Activated naive CD8-positive, alpha-beta T cell treated with anti-CD3 and anti-CD28 coated beads for 36 hours (primary cell): ENCODE measurements around the gene COX5B. TPM values are rescaled to one million over a fixed set of nuclear protein-coding genes. Genes with fewer than 3 reads are reported as not detected.
A peak's percentile ranks its signal among the peaks of the same experiment; 100 is the strongest.

Experiments
- DNase-seq: peaks from one replicate; pipeline ENCODE4 v3.0.0; 2021
- H3K27ac Mint-ChIP-seq: one replicate; pipeline ENCODE4 v1.8.0; 2022; ENCODE audit warnings: mild to moderate bottlenecking, moderate library complexity, mixed read lengths
- H3K27me3 Mint-ChIP-seq: one replicate; pipeline ENCODE4 v1.8.0; 2022; ENCODE audit warnings: mild to moderate bottlenecking, mixed read lengths
- H3K36me3 Mint-ChIP-seq: one replicate; pipeline ENCODE4 v1.8.0; 2021; ENCODE audit warnings: mild to moderate bottlenecking, mixed read lengths
- H3K4me1 Mint-ChIP-seq: one replicate; pipeline ENCODE4 v1.8.0; 2021; ENCODE audit warnings: mixed read lengths
- H3K4me3 Mint-ChIP-seq: one replicate; pipeline ENCODE4 v1.8.0; 2022; ENCODE audit warnings: mild to moderate bottlenecking, moderate library complexity, mixed read lengths
- H3K9me3 Mint-ChIP-seq: one replicate; pipeline ENCODE4 v1.8.0; 2022; ENCODE audit warnings: mixed read lengths
- total RNA-seq, 2 experiments: library from RNA; stranded (reverse); gene quantifications; one replicate each; pipeline ENCODE4 v1.2.3, GENCODE V29; 2021

The COX5B gene
- total RNA-seq, 2 experiments from 2014 or later = 214 to 225 TPM

GRCh38 chr2:97644023-97644717 is 1.7 kb upstream of the COX5B start:
- Mint-ChIP-seq H3K9me3 (no peaks in the 10 kb centered on the region), H3K27me3 (no peaks in the 10 kb centered on the region), H3K36me3 (peaks cover 14% of the 10 kb centered on the region), H3K4me1 (peaks cover 22% of the 10 kb centered on the region), H3K27ac (no peak overlapping the region), H3K4me3 (no peak overlapping the region)
- DNase-seq = no peak

DNA sequence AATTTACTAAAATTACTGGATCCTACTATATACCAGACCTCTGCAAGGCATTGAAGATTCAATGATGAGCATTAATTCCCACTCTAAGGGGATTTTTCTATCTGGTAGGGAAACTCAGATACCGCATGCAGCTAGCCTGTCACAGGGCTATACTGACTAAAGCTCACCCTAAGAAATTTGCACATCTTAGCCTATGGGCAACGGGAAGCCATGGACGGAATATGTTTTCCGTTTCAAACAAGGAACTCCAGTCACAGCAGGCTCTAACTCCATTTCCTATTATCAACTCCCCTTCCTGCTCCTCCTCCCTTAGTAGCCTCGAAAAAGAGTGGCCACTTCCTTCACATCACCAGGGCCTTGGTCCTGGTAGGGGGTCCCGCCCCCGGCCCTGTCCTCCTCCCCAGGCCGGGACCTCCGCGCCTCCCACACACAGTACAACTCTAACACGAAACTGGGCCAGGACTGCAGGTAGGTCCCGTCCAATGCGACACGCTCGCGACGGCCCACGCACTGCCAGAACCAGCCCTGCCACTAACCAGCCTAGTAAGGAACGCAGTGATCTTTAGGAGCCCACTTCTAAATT is 659 bp upstream of the COX5B start:
- no peaks in the 10 kb centered on the region for H3K27me3 Mint-ChIP-seq
- H3K36me3 Mint-ChIP-seq = peaks cover 20% of the 10 kb centered on the region
- peak overlapping the region; percentile 91 for H3K4me3 Mint-ChIP-seq
- no peaks in the 10 kb centered on the region for H3K9me3 Mint-ChIP-seq
- H3K27ac Mint-ChIP-seq = peak overlapping the region; percentile 95
- H3K4me1 Mint-ChIP-seq = peaks cover 23% of the 10 kb centered on the region
- no peak for DNase-seq

DNA sequence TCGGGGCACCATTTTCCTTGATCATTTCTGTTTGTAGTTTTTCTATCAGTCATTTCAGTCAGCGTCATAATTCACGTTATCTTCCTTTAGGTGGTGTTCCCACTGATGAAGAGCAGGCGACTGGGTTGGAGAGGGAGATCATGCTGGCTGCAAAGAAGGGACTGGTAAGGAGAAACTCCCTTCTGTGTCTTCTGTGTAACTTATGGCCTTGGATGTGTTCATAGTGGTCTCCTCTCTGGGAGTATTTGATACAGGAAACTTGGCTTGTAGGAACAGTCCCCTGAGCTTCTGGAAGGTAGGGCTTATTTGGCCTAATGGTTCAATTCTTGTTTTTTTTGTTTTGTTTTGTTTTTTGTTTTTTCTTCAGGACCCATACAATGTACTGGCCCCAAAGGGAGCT is 1.1 kb downstream of the COX5B start:
- Mint-ChIP-seq H3K9me3 (no peaks in the 10 kb centered on the region), H3K27me3 (no peaks in the 10 kb centered on the region), H3K27ac (peak overlapping the region; percentile 95), H3K4me3 (peak overlapping the region; percentile 91), H3K4me1 (peaks cover 23% of the 10 kb centered on the region), H3K36me3 (peaks cover 20% of the 10 kb centered on the region)
- no peak for DNase-seq

DNA sequence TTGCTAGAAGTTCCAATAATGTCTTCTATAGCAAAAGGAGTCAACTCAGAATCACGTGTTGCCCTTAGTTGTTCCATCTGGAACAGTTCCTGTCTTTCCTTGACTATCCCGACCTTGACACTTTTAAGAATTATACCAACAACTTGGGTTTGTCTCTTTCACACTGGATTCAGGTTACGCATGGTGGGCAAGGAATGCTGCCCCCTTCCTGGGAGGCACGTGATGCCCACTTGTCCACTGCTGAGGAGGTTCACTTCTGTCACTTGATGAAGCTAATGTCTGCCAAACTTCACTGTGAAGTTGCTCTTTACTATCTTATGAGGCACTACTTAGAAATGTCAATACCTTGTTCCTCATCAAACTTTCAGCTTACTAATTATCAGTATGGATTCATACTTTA is 5.3 kb downstream of the COX5B start:
- H3K4me3 Mint-ChIP-seq = no peak overlapping the region
- H3K27ac Mint-ChIP-seq = peak overlapping the region; percentile 59
- peaks cover 37% of the 10 kb centered on the region for H3K36me3 Mint-ChIP-seq
- H3K4me1 Mint-ChIP-seq = peaks cover 21% of the 10 kb centered on the region
- H3K27me3 Mint-ChIP-seq = no peaks in the 10 kb centered on the region
- H3K9me3 Mint-ChIP-seq = no peaks in the 10 kb centered on the region
- no peak for DNase-seq

DNA sequence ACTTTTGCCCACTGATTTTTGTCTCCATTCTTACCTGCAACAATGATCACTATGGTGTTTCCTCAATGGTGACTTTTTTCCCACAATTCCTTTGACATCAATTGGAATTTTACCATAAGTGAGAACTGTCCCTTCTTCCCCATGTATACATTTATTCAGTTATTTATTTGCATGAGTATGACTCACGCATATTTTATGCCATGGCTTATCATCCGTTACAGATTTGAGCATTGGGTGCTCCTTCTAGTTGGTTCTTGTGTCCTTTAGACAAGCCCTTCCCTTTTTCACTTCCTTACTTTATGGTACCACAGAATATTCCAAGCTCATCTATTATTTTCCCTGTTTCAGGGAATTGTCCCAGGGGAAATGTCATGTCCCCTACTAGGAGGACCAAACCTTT is 7.6 kb downstream of the COX5B start:
- H3K9me3 Mint-ChIP-seq = no peaks in the 10 kb centered on the region
- H3K4me3 Mint-ChIP-seq = no peak overlapping the region
- peaks cover 33% of the 10 kb centered on the region for H3K36me3 Mint-ChIP-seq
- H3K27me3 Mint-ChIP-seq = no peaks in the 10 kb centered on the region
- H3K4me1 Mint-ChIP-seq = peaks cover 7% of the 10 kb centered on the region
- H3K27ac Mint-ChIP-seq = no peak overlapping the region
- DNase-seq = no peak

GRCh38 chr2:97653874-97654273 is 8.0 kb downstream of the COX5B start:
- H3K27ac Mint-ChIP-seq = peak overlapping the region; percentile 4
- no peak overlapping the region for H3K4me3 Mint-ChIP-seq
- peaks cover 34% of the 10 kb centered on the region for H3K36me3 Mint-ChIP-seq

GRCh38 chr2:97654309-97654708 is 8.4 kb downstream of the COX5B start:
- peak overlapping the region; percentile 4 for H3K27ac Mint-ChIP-seq
- H3K4me1 Mint-ChIP-seq = peaks cover 3% of the 10 kb centered on the region
- DNase-seq = no peak
- no peaks in the 10 kb centered on the region for H3K27me3 Mint-ChIP-seq
- H3K9me3 Mint-ChIP-seq = no peaks in the 10 kb centered on the region
- no peak overlapping the region for H3K4me3 Mint-ChIP-seq
- peaks cover 34% of the 10 kb centered on the region for H3K36me3 Mint-ChIP-seq

More at GRCh38 chr2:97653874-97654273, 8.0 kb downstream of the COX5B start:
- Mint-ChIP-seq H3K27me3 (no peaks in the 10 kb centered on the region), H3K9me3 (no peaks in the 10 kb centered on the region), H3K4me1 (peaks cover 6% of the 10 kb centered on the region)
- DNase-seq = no peak

DNA sequence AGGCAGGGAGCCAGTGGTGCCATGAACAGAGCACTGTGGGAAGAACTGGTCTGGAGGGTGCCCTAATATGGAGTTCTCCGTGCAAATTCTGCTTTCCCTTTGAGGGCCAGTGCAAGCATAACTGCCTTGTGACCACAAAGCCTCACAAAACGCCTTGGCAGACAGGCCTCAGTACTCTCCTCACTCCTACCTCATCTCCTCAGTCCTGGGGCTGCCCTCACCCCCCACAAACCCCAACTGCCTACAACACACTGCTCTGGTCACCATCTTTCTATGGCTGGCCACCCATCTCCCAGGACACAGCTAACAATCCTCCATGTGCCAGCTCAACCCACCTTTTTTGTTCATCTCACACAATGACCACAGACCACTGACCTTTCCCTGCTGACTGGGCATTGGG is 8.9 kb downstream of the COX5B start:
- no peaks in the 10 kb centered on the region for H3K9me3 Mint-ChIP-seq
- H3K27me3 Mint-ChIP-seq = no peaks in the 10 kb centered on the region
- H3K4me1 Mint-ChIP-seq = peaks cover 3% of the 10 kb centered on the region
- peak overlapping the region; percentile 2 for H3K27ac Mint-ChIP-seq
- H3K4me3 Mint-ChIP-seq = no peak overlapping the region
- DNase-seq = no peak
- peaks cover 31% of the 10 kb centered on the region for H3K36me3 Mint-ChIP-seq

DNA sequence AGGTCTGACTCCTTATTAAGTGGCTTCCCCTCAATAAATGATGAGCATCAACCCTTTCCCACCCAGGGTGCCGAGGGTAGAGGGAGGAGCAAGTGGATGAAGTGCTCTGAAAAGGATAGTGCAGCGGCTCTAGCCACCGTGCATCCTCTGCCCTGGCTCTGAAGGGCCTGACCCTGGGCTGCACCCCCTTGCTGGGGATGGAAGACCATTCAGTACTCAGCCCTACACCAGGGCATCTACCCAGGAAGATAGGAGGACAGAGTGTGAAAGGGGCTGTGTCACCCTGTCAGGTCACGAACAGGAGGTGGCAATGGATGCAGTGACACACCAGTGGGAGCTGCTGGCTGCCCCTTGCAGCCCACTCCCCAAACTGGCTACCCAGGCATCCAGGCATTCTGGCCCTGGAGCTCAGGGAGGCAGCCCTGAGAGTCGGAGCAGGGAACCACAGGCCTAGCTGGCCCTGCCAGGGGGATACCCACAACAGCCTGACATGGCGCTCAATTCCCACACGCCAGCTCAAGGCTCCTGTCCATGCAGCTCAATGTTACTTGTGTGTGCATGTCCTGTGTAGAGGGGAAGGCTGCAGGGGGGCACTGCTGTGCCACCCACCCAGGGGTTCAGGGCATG is 10.4 kb downstream of the COX5B start:
- Mint-ChIP-seq H3K27me3 (no peaks in the 10 kb centered on the region), H3K27ac (no peak overlapping the region), H3K4me1 (peaks cover 5% of the 10 kb centered on the region), H3K4me3 (no peak overlapping the region), H3K9me3 (no peaks in the 10 kb centered on the region), H3K36me3 (peaks cover 33% of the 10 kb centered on the region)
- DNase-seq = no peak

DNA sequence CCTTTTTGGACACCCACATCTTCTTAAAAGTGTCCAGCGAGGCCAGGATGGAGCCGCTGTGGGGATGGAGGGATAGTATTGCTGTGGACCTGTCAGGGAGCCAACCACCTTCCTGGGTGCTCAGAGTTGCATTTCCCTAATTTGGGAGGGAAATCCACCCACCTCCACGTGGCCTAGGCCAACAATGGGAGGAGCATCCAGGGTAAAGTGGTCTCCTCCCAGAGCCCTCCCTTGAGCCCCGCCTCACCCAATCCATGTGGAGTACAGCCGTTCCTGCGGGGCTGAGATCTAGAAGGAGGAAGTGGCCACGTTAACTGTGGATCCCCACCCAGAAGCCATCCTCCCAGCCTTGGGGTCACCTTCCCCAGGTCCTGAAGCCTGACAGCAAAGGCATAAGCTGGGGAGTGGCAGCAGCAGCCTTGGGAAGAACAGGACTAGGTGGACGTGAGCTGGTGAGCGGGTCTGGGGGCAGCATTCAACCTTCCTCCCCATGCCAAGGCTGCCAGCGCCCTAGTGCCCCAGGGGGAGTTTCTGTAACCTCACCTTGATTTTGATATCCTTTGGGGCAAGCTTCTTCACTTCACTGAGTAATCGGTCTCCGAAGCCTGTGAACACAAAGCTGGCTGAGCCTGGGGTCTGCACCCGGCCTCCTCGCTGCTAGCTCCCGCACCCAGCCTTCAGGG is 11.2 kb downstream of the COX5B start:
- Mint-ChIP-seq H3K4me1 (peaks cover 13% of the 10 kb centered on the region), H3K36me3 (peaks cover 40% of the 10 kb centered on the region), H3K27ac (no peak overlapping the region), H3K4me3 (no peak overlapping the region), H3K27me3 (no peaks in the 10 kb centered on the region), H3K9me3 (no peaks in the 10 kb centered on the region)
- no peak for DNase-seq

GRCh38 chr2:97657986-97658690 is 12.3 kb downstream of the COX5B start:
- Mint-ChIP-seq H3K27ac (no peak overlapping the region), H3K4me3 (no peak overlapping the region), H3K36me3 (peaks cover 45% of the 10 kb centered on the region), H3K27me3 (no peaks in the 10 kb centered on the region), H3K9me3 (no peaks in the 10 kb centered on the region), H3K4me1 (peaks cover 15% of the 10 kb centered on the region)
- no peak for DNase-seq

DNA sequence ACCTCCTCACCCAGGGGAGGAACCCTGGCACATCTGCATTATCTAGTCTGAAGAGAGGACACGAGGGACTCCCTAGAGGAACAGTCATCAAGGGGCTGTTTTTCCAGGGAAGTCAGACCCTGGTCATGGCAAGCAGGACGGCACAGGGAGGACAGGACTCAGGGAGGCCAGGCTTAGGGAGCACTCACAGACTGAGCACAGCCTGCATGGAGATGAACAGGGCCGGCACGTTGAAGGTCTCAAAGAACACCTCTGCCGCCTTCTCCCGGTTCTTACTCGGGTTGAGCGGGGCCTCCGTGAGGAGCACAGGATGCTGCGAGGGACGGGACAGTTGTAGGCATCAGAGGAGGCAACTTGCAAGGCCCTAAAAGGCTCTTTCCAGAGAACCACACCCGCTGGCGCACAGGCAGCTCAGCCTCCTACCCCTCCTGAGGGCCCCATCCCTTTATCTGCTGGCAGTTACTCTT is 12.9 kb downstream of the COX5B start:
- Mint-ChIP-seq H3K4me1 (peaks cover 15% of the 10 kb centered on the region), H3K4me3 (no peak overlapping the region), H3K27ac (no peak overlapping the region), H3K36me3 (peaks cover 40% of the 10 kb centered on the region), H3K9me3 (no peaks in the 10 kb centered on the region), H3K27me3 (no peaks in the 10 kb centered on the region)
- DNase-seq = no peak

DNA sequence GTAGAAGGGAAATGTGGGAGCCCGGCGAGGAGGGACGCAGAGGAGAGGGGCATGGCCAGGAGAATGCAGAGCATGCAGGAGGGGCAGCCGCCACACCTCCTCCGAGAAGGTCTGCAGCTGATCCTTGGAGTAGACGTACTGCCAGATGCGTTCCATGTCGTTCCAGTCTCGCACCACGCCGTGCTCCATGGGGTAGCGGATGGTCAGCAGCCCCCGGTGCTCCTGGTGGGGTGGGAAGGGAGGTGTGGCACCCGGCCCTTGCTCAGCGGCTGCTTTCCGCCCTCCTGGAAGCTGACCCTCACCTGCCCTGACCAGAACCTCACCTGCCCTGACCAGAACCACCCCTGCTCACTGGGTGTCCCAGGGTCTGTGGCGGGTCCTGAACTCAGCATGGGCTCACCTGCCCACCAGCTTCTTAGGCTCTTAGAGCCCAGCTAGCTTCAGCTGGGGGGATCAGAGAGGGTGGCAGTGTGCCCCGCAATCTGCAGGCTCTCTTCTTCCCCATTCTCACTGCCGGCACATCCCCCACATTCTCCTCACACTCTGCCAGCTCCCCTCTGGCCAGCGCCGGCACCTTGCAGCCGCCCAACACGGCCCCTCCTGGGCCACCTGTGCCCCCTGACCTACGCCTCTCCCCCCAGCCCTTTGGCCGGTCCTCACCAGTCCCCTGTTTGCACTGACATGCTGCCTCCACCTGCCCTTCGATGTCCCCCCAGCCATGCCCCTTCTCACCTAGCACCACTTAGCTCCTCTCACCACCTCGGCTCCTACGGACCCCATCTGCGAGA is 13.6 kb downstream of the COX5B start:
- Mint-ChIP-seq H3K9me3 (no peaks in the 10 kb centered on the region), H3K4me3 (no peak overlapping the region), H3K4me1 (peaks cover 15% of the 10 kb centered on the region), H3K36me3 (peaks cover 34% of the 10 kb centered on the region), H3K27ac (peak overlapping the region; percentile 54), H3K27me3 (no peaks in the 10 kb centered on the region)
- DNase-seq = no peak
